ENCODE data around the gene DHRS12. TPM values are rescaled to one million over a fixed set of nuclear protein-coding genes. Genes with fewer than 3 reads are reported as not detected.

DHRS12 gene
- total and polyA plus RNA-seq, 9 donors: 9.4 to 16.2 (median 12.1) TPM

DNA sequence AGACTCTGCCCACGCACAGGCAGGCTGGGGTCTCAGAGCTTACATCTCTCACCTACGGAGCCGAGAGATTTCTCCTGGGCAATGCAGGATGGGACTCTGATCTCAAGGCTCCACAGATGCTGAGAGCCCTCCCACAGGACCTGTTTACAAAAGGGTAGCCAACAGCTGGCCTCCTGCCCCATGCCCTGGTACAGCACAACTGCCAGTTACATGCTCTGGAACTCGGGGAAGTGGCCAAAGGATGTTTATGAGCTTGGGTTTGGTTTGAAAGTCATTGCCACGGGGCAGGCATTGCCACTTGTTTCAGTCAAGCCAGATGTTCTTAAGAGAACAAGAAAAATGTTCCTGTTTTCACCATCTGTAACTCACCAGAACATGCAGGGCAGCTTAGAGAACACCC, 3.5 kb downstream of the DHRS12 start:
- Histone ChIP-seq H3K4me1 (ENCODE audit: control insufficient read depth, insufficient read depth, low read length) (peaks cover 34% of the 10 kb centered on the region), H3K4me3 (ENCODE audit: low read length) (no peak overlapping the region), H3K36me3 (ENCODE audit: control insufficient read depth, insufficient read depth, low read length) (peaks cover 27% of the 10 kb centered on the region), H3K27ac (ENCODE audit: low read length) (no peak overlapping the region), H3K9me3 (replicated peaks; ENCODE audit: control insufficient read depth, low read depth, low read length) (no peaks in the 10 kb centered on the region), H3K27me3 (ENCODE audit: control insufficient read depth, insufficient read depth, low read length) (no peaks in the 10 kb centered on the region)
- WGBS (ENCODE audit: insufficient coverage): 78% methylated on average over 5 of the region's 5 CpGs
- DNase-seq: no peak

DNA sequence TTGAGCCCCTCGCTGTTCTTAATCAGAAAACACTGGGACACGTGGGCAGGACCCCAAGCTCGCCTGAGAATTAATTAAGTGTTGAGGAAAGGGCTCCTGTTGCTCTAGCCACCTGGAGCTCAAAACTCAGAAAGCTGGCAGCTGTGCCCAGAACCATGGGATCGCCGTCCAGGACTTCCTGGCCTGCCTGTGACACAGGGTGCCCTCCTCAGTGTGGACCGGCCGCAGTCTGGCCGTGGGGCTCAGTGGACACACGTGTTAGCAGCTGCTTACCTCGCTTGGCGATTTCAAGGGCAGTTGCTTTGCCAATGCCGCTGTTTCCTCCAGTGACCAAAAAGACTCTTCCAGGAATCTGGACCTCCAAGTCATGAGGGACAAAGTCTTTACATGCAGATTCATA, 4.7 kb downstream of the DHRS12 start:
- 63% methylated on average over 12 of the region's 12 CpGs for WGBS (ENCODE audit: insufficient coverage)
- H3K4me1 ChIP-seq (ENCODE audit: control insufficient read depth, insufficient read depth, low read length): peaks cover 31% of the 10 kb centered on the region
- H3K9me3 ChIP-seq (replicated peaks; ENCODE audit: control insufficient read depth, low read depth, low read length): no peaks in the 10 kb centered on the region
- DNase-seq: no peak
- H3K27ac ChIP-seq (ENCODE audit: low read length): no peak overlapping the region
- H3K36me3 ChIP-seq (ENCODE audit: control insufficient read depth, insufficient read depth, low read length): peaks cover 29% of the 10 kb centered on the region
- H3K4me3 ChIP-seq (ENCODE audit: low read length): no peak overlapping the region
- H3K27me3 ChIP-seq (ENCODE audit: control insufficient read depth, insufficient read depth, low read length): no peaks in the 10 kb centered on the region

DNA sequence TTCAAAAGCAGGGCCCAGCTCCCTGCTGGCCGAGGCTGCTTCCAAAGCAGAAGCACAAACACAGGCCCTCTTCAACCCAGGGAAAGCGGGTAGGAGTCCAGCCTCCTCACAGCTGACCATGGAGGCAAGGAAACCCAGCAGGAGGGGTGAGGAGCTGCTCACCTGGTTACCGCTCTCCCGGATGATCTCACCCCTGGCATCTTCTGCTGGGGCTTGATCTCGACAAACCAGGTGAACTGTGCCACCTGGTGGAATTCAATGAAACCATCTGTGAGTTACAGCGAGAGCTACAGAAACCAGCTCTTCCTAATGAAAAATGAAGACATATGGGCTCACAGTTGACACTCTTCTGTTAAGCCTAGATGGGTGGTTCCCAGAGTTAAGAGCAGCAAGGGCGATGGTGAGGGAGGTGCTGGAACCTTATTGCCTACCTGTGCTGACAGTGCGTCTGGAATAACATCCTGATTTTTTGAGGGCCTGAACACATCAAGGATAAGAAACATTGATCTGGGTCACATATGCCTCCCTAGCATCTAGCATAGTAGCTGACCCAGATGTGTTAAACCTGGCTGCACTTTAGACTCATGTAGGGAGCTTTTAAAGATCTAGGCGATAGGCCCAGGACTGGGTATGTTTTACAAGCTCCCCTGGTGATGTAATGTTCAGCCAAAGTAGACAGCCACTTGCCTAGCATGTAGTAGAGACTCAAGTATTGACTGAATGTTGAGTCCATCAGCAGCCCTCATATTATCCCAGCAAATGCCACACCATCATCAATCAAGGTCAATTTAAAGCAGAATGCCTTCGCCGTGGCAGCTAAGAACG, 6.1 kb downstream of the DHRS12 start:
- Histone ChIP-seq H3K36me3 (ENCODE audit: control insufficient read depth, insufficient read depth, low read length) (peaks cover 29% of the 10 kb centered on the region), H3K27me3 (ENCODE audit: control insufficient read depth, insufficient read depth, low read length) (no peaks in the 10 kb centered on the region), H3K27ac (ENCODE audit: low read length) (no peak overlapping the region), H3K4me3 (ENCODE audit: low read length) (no peak overlapping the region), H3K4me1 (ENCODE audit: control insufficient read depth, insufficient read depth, low read length) (peaks cover 25% of the 10 kb centered on the region), H3K9me3 (replicated peaks; ENCODE audit: control insufficient read depth, low read depth, low read length) (no peaks in the 10 kb centered on the region)
- peak; percentile 79 for DNase-seq
- 52% methylated on average over 7 of the region's 12 CpGs for WGBS (ENCODE audit: insufficient coverage)

DNA sequence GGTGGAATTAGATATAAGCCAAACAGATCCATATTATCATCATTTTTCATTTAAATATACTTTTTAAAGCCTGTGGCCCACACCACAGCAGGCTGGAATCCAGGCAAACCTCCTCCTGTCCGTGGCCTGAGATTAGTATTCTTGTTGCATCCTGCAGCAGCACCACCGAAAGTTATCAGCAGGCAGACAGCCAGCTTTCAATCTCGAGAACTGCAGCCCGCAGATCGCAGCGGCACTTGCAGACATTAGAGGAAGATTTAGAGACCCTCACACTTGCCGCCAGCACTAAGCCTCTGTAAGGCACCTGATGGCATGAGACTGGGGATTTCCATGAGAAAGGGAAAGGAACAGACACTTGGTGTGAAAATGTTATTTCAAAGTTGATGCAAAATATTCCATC, 7.4 kb downstream of the DHRS12 start:
- Histone ChIP-seq H3K36me3 (ENCODE audit: control insufficient read depth, insufficient read depth, low read length) (peaks cover 29% of the 10 kb centered on the region), H3K9me3 (replicated peaks; ENCODE audit: control insufficient read depth, low read depth, low read length) (no peaks in the 10 kb centered on the region), H3K27me3 (ENCODE audit: control insufficient read depth, insufficient read depth, low read length) (no peaks in the 10 kb centered on the region), H3K27ac (ENCODE audit: low read length) (no peak overlapping the region), H3K4me1 (ENCODE audit: control insufficient read depth, insufficient read depth, low read length) (peaks cover 12% of the 10 kb centered on the region), H3K4me3 (ENCODE audit: low read length) (no peak overlapping the region)
- DNase-seq: no peak
- 86% methylated on average over 7 of the region's 7 CpGs for WGBS (ENCODE audit: insufficient coverage)

DNA sequence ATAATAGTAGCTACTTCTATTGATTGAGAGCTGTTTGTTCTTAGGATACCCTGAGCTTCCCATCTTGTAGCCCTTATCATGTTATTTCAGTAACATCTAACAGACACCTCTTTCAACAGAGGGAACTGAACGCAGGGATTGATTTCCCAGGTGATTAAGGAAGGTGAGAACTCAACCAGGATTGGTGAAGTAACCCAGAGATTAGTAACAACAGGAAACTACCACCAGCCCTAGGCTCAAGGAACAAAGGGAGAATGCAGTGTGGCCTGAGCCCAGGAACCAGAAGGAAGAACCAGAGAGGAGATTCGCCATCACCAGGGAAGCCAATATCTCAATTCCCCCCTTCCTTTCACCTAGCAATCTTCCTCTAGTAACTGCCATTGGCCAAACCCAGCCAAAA, 8.5 kb downstream of the DHRS12 start:
- Histone ChIP-seq H3K27me3 (ENCODE audit: control insufficient read depth, insufficient read depth, low read length) (no peaks in the 10 kb centered on the region), H3K36me3 (ENCODE audit: control insufficient read depth, insufficient read depth, low read length) (peaks cover 29% of the 10 kb centered on the region), H3K27ac (ENCODE audit: low read length) (no peak overlapping the region), H3K4me3 (ENCODE audit: low read length) (no peak overlapping the region), H3K9me3 (replicated peaks; ENCODE audit: control insufficient read depth, low read depth, low read length) (no peaks in the 10 kb centered on the region), H3K4me1 (ENCODE audit: control insufficient read depth, insufficient read depth, low read length) (peaks cover 2% of the 10 kb centered on the region)
- DNase-seq: no peak
- WGBS (ENCODE audit: insufficient coverage): no CpG with 5 or more reads among the region's 2 CpGs

DNA sequence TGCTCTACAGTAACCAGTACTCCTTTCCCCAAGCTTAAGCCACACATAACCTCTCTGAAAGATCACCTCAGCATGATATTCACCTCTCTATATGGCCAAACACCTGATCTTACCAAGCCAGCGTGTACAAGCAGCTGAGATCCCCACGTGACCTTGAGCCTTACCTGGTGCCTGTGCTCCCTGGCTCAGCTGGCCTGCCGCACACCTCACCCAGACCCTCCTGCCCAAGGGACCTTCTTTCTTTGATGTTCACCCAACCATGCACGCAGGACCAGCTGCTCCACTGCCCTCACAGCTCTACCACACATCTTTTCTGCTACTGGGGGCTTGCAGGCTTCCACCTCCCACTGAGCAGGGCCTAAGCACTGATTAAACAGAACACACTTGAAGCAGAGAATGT, 9.0 kb downstream of the DHRS12 start:
- no peaks in the 10 kb centered on the region for H3K4me1 ChIP-seq (ENCODE audit: control insufficient read depth, insufficient read depth, low read length)
- no peak overlapping the region for H3K27ac ChIP-seq (ENCODE audit: low read length)
- DNase-seq: no peak
- H3K9me3 ChIP-seq (replicated peaks; ENCODE audit: control insufficient read depth, low read depth, low read length): no peaks in the 10 kb centered on the region
- H3K27me3 ChIP-seq (ENCODE audit: control insufficient read depth, insufficient read depth, low read length): no peaks in the 10 kb centered on the region
- H3K36me3 ChIP-seq (ENCODE audit: control insufficient read depth, insufficient read depth, low read length): peaks cover 29% of the 10 kb centered on the region
- H3K4me3 ChIP-seq (ENCODE audit: low read length): no peak overlapping the region
- 70% methylated on average over 4 of the region's 4 CpGs for WGBS (ENCODE audit: insufficient coverage)

DNA sequence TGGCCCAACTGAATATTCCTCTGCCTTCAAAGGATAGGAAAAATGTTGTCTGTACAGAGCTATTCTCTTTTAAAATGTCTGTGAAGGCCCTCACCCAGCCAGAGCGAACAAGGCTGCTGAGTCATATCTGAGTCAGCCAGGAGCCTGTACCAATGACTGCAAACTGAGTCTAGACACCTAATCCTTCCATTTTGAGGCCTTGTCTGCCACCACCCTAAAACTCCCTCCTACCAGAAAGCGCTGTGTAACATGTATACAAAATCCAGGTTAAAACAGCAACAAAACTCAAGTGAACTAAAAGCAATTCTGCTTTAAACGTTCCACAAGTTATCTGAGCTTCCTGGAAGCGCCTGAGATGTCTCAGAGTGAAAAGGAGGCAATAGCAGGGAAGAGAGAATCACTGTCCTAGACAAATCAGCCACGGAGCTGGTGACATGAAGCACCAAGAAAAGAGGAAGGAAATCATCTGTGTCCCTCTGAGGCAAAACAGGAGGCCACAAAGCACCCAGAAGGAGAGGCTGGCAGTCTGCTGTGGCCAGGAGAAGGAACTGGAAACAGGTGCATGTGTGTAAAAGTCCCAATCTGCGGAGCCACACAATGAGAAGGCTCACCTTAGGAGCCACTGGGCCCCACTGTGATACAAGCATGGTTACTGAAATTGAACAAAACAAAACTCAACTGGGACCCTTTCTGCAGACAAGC, 10.2 kb downstream of the DHRS12 start:
- H3K9me3 ChIP-seq (replicated peaks; ENCODE audit: control insufficient read depth, low read depth, low read length): no peaks in the 10 kb centered on the region
- WGBS (ENCODE audit: insufficient coverage): 78% methylated on average over 5 of the region's 6 CpGs
- H3K4me3 ChIP-seq (ENCODE audit: low read length): no peak overlapping the region
- peaks cover 27% of the 10 kb centered on the region for H3K36me3 ChIP-seq (ENCODE audit: control insufficient read depth, insufficient read depth, low read length)
- no peaks in the 10 kb centered on the region for H3K27me3 ChIP-seq (ENCODE audit: control insufficient read depth, insufficient read depth, low read length)
- H3K4me1 ChIP-seq (ENCODE audit: control insufficient read depth, insufficient read depth, low read length): no peaks in the 10 kb centered on the region
- peak; percentile 58 for DNase-seq
- no peak overlapping the region for H3K27ac ChIP-seq (ENCODE audit: low read length)

DNA sequence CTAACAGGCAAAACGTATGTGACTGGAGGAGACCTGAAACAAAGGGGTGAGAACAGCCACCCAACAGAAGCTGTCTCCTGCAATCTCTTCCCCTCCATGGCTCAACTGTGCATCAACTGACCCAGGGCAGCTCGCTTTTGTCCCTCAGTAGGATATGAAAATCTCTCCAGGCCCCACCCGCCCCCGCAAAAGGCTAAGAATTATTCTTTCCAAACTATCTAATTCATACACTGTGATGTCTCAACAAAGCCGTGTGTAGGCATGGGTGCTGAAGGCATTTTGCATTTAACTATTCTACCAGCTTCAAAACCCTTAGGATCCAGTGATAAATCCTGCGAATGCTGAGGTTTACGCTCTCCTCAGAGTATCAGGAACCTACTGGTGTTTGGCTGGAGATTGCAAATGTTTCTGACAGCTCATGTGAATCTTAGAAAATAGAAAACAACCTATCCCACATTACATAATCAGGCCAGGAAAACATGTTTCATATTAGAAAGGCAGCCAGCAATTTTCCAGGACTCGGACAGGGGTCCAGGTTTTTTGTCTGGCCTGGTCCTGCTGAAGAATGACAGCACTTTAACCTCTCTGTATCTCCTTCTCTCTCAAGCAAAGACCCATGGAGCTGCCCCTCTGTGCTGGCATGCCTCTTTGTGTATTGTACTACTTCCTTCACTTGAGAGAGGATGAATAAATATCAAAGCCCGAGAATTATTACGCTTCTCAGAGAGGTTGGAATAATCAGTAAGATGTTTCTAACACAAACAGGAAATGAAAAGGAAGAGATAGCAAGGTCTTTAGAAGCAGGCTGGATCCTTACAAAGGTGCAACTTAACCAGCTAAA, 17.3 kb downstream of the DHRS12 start:
- no peaks in the 10 kb centered on the region for H3K27me3 ChIP-seq (ENCODE audit: control insufficient read depth, insufficient read depth, low read length)
- WGBS (ENCODE audit: insufficient coverage): 19% methylated on average over 3 of the region's 10 CpGs
- H3K9me3 ChIP-seq (replicated peaks; ENCODE audit: control insufficient read depth, low read depth, low read length): no peaks in the 10 kb centered on the region
- peaks cover 6% of the 10 kb centered on the region for H3K36me3 ChIP-seq (ENCODE audit: control insufficient read depth, insufficient read depth, low read length)
- H3K4me3 ChIP-seq (ENCODE audit: low read length): no peak overlapping the region
- H3K4me1 ChIP-seq (ENCODE audit: control insufficient read depth, insufficient read depth, low read length): peaks cover 26% of the 10 kb centered on the region
- peak overlapping the region; percentile 65 for H3K27ac ChIP-seq (ENCODE audit: low read length)
- DNase-seq: peak; percentile 82

DNA sequence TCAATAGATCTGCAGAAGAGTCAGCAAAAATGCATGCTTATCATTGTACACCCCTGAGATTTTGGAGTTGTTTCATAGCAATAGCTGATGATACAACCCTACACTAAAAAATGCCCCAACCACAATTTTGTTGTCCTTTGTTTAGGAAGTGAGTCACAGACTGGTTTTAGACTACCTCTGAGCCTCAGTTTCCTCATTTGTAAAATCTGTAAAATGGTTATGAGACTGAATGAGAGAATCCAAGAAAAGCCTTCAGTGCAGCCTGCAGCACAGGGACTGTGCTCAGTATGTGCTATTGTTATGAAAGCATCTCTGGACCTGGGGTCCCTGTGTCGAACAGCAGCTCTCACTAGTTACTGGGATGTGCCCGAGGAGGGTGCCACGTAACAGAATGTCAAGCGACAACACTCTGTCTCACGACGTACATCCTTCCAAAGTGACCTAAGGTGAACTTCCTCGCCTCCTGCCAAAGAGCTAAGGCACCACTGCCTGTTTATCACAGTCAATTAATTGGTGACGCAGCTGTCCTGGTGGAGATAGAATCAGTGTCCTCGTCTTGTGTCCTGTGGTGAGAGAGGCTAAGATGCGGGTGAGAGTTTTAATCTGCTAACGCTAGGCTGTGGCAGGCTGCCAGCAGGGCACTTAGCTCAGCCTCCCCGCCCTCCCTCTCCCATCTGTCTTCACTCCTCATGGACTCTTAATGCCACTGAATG, 18.1 kb downstream of the DHRS12 start:
- Histone ChIP-seq H3K4me1 (ENCODE audit: control insufficient read depth, insufficient read depth, low read length) (peaks cover 26% of the 10 kb centered on the region), H3K9me3 (replicated peaks; ENCODE audit: control insufficient read depth, low read depth, low read length) (no peaks in the 10 kb centered on the region), H3K27me3 (ENCODE audit: control insufficient read depth, insufficient read depth, low read length) (no peaks in the 10 kb centered on the region), H3K4me3 (ENCODE audit: low read length) (no peak overlapping the region), H3K36me3 (ENCODE audit: control insufficient read depth, insufficient read depth, low read length) (peaks cover 6% of the 10 kb centered on the region), H3K27ac (ENCODE audit: low read length) (peak overlapping the region; percentile 65)
- peak; percentile 70 for DNase-seq
- 49% methylated on average over 5 of the region's 12 CpGs for WGBS (ENCODE audit: insufficient coverage)
